IMR-90 (cell line): Measurements from ENCODE around the gene MICAL2.

Experiments used
- CEBPB ChIP-seq: IDR thresholded peaks from 2 replicates; pipeline ENCODE4 v1.6.1; 2012; ENCODE audit warnings: low read depth, low read length, improper control_type of control experiment
- CTCF ChIP-seq: conservative IDR thresholded peaks from 2 replicates; pipeline ENCODE4 v1.5.1; 2012; ENCODE audit warnings: mild to moderate bottlenecking, low read depth, low read length, improper control_type of control experiment
- POLR2A ChIP-seq: IDR thresholded peaks from 2 replicates; pipeline ENCODE4 v1.6.1; 2012; ENCODE audit warnings: mild to moderate bottlenecking, low read depth, low read length
- TF ChIP-seq, protein P1 (sequence below): fragments of 150-350 bp; IDR thresholded peaks from 2 replicates; pipeline ENCODE4 v1.6.1; 2017; ENCODE audit warnings: mild to moderate bottlenecking, antibody characterized with exemption, low read length, low read depth

DNA sequence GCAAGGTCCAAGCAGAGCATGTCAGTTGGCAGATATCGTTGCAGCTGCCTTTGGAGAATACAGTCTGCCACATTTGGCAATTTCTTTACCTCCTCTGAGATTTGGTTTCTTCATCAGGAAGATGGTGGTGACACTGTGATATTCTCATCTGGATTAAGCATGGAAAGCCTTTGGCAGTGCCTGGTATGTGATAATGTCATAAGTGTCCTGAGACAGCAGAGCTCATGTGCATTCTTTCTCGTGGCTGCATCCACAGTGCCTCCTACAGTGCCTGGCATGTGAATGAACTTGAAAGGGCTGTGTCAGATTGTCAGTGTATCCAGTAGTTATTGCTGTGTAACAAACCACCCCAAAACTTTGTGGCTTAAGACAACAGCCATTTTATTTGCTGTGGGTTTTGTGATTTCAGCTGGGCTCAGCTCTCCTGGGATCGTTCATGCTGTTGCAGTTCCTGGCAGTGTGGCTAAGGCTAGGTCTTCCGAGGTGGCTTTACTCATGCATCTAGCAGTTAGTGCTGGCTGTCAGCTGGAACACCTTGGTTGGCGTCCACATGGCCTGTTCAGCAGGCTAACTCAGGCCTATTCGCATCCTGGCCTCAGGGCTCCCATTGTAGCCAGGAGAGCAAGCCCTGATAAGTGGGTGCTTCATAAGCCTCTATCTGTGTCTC is 35.7 kb upstream of the MICAL2 start:
- no peak for TF ChIP-seq CTCF
- TF ChIP-seq POLR2A = peak; percentile 78; the same call in 1 of the 2 replicates
- TF ChIP-seq, protein P1, sequence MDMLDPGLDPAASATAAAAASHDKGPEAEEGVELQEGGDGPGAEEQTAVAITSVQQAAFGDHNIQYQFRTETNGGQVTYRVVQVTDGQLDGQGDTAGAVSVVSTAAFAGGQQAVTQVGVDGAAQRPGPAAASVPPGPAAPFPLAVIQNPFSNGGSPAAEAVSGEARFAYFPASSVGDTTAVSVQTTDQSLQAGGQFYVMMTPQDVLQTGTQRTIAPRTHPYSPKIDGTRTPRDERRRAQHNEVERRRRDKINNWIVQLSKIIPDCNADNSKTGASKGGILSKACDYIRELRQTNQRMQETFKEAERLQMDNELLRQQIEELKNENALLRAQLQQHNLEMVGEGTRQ = no peak
- no peak for TF ChIP-seq CEBPB
